A673 (cell line): Measurements from ENCODE around the gene NCKAP5. TPM values are rescaled to one million over a fixed set of nuclear protein-coding genes. Genes with fewer than 3 reads are reported as not detected.

Source experiments
- BruUV-seq: library from RNA; stranded (reverse); fragments of 400-500 nt; replicated peaks from 2 replicates; lab custom pipeline; 2021; lab: Mats Ljungman, UMichigan
- CTCF ChIA-PET: fragments of 300-600 bp; sonication (Branson Sonifier 250); formaldehyde crosslinking; loops from one replicate; lab custom pipeline; 2022; ENCODE audit warnings: antibody characterized with exemption; lab: Charles Lee
- POLR2A ChIA-PET: fragments of 300-600 bp; sonication (Branson Sonifier 250); formaldehyde crosslinking; loops from one replicate; lab custom pipeline; 2022; ENCODE audit warnings: antibody characterized with exemption; ENCODE audit not compliant: low non-redundant PET; lab: Charles Lee
- DNase-seq: peaks from one replicate; pipeline ENCODE4 v3.0.0-alpha.2; 2015; ENCODE audit warnings: low spot score
- H3K27ac ChIP-seq: fragments of 200-600 bp; sonication (generic); 2 replicates; pipeline ENCODE4 v1.5.1; 2016; ENCODE audit warnings: mixed run types, low read depth, mild to moderate bottlenecking, mixed read lengths, antibody characterized with exemption, low read length; ENCODE audit not compliant: poor library complexity, severe bottlenecking
- H3K27me3 ChIP-seq: fragments of 200-600 bp; sonication (generic); replicated peaks from 2 replicates; pipeline ENCODE4 v1.6.1; 2017; ENCODE audit warnings: mixed run types, low read depth, mild to moderate bottlenecking, mixed read lengths, antibody characterized with exemption, low read length; ENCODE audit not compliant: insufficient read depth, poor library complexity
- H3K36me3 ChIP-seq: fragments of 200-600 bp; sonication (generic); 2 replicates; pipeline ENCODE4 v1.6.1; 2016; ENCODE audit warnings: mixed run types, mild to moderate bottlenecking, mixed read lengths, antibody characterized with exemption, low read length; ENCODE audit not compliant: insufficient read depth, poor library complexity, severe bottlenecking
- H3K4me1 ChIP-seq: fragments of 200-600 bp; sonication (generic); 2 replicates; pipeline ENCODE4 v1.6.1; 2017; ENCODE audit warnings: mixed run types, mild to moderate bottlenecking, mixed read lengths, antibody characterized with exemption, low read length; ENCODE audit not compliant: insufficient read depth, poor library complexity, severe bottlenecking
- H3K4me3 ChIP-seq: fragments of 200-600 bp; sonication (generic); 2 replicates; pipeline ENCODE4 v1.5.1; 2016; ENCODE audit warnings: low read depth, mixed run types, mild to moderate bottlenecking, mixed read lengths, low read length; ENCODE audit not compliant: poor library complexity, severe bottlenecking
- H3K9me3 ChIP-seq: fragments of 200-600 bp; sonication (generic); 2 replicates; pipeline ENCODE4 v1.6.1; 2016; ENCODE audit warnings: mixed run types, low read depth, mild to moderate bottlenecking, mixed read lengths, antibody characterized with exemption, low read length; ENCODE audit not compliant: poor library complexity, severe bottlenecking
- EZH2 ChIP-seq: fragments of 200-600 bp; sonication (generic); IDR thresholded peaks from 2 replicates; pipeline ENCODE4 v1.6.1; 2017; ENCODE audit warnings: borderline replicate concordance, low read depth, mild to moderate bottlenecking, mixed read lengths, antibody characterized with exemption, low read length; ENCODE audit not compliant: poor library complexity, severe bottlenecking
- intact Hi-C: fragments of 100-400 bp; cut with micrococcal nuclease; formaldehyde crosslinking; loops from one replicate; pipeline ENCODE4 v1.10.0; 2022; ENCODE audit not compliant: unreplicated experiment
- total RNA-seq: library from RNA; stranded (reverse); gene quantifications from 2 replicates; pipeline ENCODE4 v1.2.3, GENCODE V29; 2021
- TF ChIP-seq, protein P1 (sequence below): fragments of 300-800, 200-600 bp; sonication (generic); conservative IDR thresholded peaks from 2 replicates; pipeline ENCODE4 v1.5.1; 2017; ENCODE audit warnings: low read depth, mild to moderate bottlenecking, antibody characterized with exemption, low read length, moderate library complexity, mixed read lengths

NCKAP5 gene
- total RNA-seq, 1 experiment from 2014 or later = 26.6 TPM

DNA sequence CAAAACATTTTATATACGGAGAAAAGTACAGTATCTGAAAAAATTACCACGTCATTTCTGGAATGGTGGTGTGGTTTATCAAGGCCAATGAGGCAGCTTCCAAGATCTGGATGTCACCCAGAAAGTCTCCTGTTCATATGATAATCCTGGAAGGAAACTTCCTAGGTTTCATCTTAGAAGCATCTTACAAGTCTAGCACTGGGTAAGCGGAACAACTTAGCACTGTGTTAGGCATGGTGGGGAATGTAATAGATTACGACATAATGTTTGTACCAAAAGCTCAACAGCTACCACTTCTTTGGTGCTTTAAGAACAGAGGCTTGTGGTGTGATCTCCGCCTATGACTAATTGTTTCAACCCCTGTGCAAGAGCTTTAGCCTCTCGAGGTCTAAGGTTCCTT lies 835.2 kb downstream of the NCKAP5 start:
- Histone ChIP-seq H3K27ac (no peak overlapping the region), H3K4me1 (no peaks in the 10 kb centered on the region), H3K36me3 (no peaks in the 10 kb centered on the region), H3K9me3 (no peaks in the 10 kb centered on the region), H3K4me3 (no peak overlapping the region), H3K27me3 (no peaks in the 10 kb centered on the region)
- no peak for TF ChIP-seq EZH2
- TF ChIP-seq, protein P1, sequence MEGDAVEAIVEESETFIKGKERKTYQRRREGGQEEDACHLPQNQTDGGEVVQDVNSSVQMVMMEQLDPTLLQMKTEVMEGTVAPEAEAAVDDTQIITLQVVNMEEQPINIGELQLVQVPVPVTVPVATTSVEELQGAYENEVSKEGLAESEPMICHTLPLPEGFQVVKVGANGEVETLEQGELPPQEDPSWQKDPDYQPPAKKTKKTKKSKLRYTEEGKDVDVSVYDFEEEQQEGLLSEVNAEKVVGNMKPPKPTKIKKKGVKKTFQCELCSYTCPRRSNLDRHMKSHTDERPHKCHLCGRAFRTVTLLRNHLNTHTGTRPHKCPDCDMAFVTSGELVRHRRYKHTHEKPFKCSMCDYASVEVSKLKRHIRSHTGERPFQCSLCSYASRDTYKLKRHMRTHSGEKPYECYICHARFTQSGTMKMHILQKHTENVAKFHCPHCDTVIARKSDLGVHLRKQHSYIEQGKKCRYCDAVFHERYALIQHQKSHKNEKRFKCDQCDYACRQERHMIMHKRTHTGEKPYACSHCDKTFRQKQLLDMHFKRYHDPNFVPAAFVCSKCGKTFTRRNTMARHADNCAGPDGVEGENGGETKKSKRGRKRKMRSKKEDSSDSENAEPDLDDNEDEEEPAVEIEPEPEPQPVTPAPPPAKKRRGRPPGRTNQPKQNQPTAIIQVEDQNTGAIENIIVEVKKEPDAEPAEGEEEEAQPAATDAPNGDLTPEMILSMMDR = no peak
- ChIA-PET CTCF (no interaction called here), POLR2A (no interaction called here)
- DNase-seq = no peak
- no TSS peak for BruUV-seq
- intact Hi-C loops = no loop called here

DNA sequence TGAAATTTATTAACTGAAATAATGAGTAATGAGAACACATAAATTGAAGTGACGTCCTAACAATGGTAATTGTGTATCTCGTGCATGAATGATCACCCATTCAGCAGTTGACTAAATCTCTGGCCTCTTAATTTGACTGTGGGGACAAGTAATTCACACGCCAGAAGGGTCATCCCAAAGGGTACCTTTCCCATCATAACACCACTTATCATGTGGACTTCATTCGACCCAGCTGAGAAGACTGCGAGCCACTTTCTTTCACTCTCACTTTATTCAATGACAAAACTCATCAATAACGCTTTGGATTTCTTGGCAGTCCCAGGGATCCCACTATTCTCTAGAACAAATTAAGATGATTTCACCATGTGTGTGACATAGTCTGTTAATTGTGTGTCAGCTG lies 835.6 kb downstream of the NCKAP5 start:
- no TSS peak for BruUV-seq
- no peak for TF ChIP-seq EZH2
- TF ChIP-seq, protein P1 = no peak
- Histone ChIP-seq H3K36me3 (no peaks in the 10 kb centered on the region), H3K4me3 (no peak overlapping the region), H3K9me3 (no peaks in the 10 kb centered on the region), H3K27me3 (no peaks in the 10 kb centered on the region), H3K4me1 (no peaks in the 10 kb centered on the region), H3K27ac (no peak overlapping the region)
- ChIA-PET CTCF (no interaction called here), POLR2A (no interaction called here)
- DNase-seq = no peak
- intact Hi-C loops = no loop called here

DNA sequence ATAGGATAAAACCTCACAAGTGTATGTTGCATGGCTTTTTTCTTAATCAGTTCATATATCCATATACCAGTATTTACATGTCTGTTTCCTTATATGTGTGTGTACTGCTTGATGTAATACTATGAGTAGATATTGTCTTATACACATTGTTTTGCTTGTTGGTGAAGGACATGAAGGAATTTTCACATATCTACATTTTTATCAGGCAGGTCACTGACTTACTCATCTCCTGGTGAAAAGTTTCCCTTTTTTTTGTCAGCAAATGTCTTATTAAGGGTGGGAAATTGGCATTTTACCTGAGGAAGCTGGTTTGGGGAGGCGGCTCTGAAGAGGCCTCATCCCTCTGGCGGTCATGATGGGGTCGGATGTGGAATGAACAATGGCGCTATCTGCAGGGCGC lies 836.8 kb downstream of the NCKAP5 start:
- BruUV-seq = no TSS peak
- no peak overlapping the region for H3K27ac ChIP-seq
- H3K4me1 ChIP-seq = no peaks in the 10 kb centered on the region
- no peaks in the 10 kb centered on the region for H3K36me3 ChIP-seq
- no peaks in the 10 kb centered on the region for H3K27me3 ChIP-seq
- no peak overlapping the region for H3K4me3 ChIP-seq
- TF ChIP-seq, protein P1 = no peak
- TF ChIP-seq EZH2 = no peak
- POLR2A ChIA-PET = no interaction called here
- intact Hi-C loops = no loop called here
- CTCF ChIA-PET = no interaction called here
- no peak for DNase-seq
- H3K9me3 ChIP-seq = no peaks in the 10 kb centered on the region
